ENCODE measurements around the gene TMEM213. TPM values are rescaled to one million over a fixed set of nuclear protein-coding genes. Genes with fewer than 3 reads are reported as not detected.

The TMEM213 gene
- total RNA-seq, 3 donors from 2014 or later (not counting 1 experiment from before 2014, with no cell fraction given): not detected

- no peak for TF ChIP-seq CTCF (IDR thresholded peaks at IDR 0.05)
- Mint-ChIP-seq H3K36me3 (no peaks in the 10 kb centered on the region), H3K9me3 (no peaks in the 10 kb centered on the region), H3K27me3 (ENCODE audit: low read depth in 2 of 2) (peaks cover 0 to 7% of the 10 kb centered on the region in 2 donors), H3K27ac (peak overlapping the region; percentile 83), H3K4me1 (peaks cover 16 to 36% of the 10 kb centered on the region in 2 donors), H3K4me3 (no peak overlapping the region)
- WGBS (ENCODE audit: insufficient coverage): 76% methylated on average over 8 of the region's 8 CpGs
- Histone ChIP-seq H3K36me3 (ENCODE audit: control insufficient read depth, insufficient read depth, low read length) (no peaks in the 10 kb centered on the region), H3K27ac (ENCODE audit: low read length) (peak overlapping the region; percentile 66), H3K27me3 (ENCODE audit: control insufficient read depth, insufficient read depth, low read length) (no peaks in the 10 kb centered on the region), H3K4me3 (ENCODE audit: low read length) (no peak overlapping the region), H3K9me3 (ENCODE audit: control insufficient read depth, insufficient read depth, low read length) (no peaks in the 10 kb centered on the region), H3K4me1 (ENCODE audit: control insufficient read depth, insufficient read depth, low read length) (peaks cover 39% of the 10 kb centered on the region)
- intact Hi-C loops (cut with micrococcal nuclease): loop anchor here (2.0 to 10.0 kb wide), 2 partner anchors 124 to 342 kb away; no protein-coding TSS in a partner anchor
- no peak for ATAC-seq
- no peak for DNase-seq
Observed at GRCh38 chr7:138753150-138753518, 44.7 kb upstream of the TMEM213 start.

- Mint-ChIP-seq H3K36me3 (no peaks in the 10 kb centered on the region), H3K4me3 (no peak overlapping the region), H3K4me1 (peaks cover 16 to 35% of the 10 kb centered on the region in 2 donors), H3K9me3 (no peaks in the 10 kb centered on the region), H3K27me3 (ENCODE audit: low read depth in 2 of 2) (peaks cover 0 to 7% of the 10 kb centered on the region in 2 donors), H3K27ac (peak overlapping the region; percentile 83)
- DNase-seq (peak in 1 of 2 donors; percentile 63), ATAC-seq (no peak)
- Histone ChIP-seq H3K27me3 (ENCODE audit: control insufficient read depth, insufficient read depth, low read length) (no peaks in the 10 kb centered on the region), H3K36me3 (ENCODE audit: control insufficient read depth, insufficient read depth, low read length) (no peaks in the 10 kb centered on the region), H3K4me1 (ENCODE audit: control insufficient read depth, insufficient read depth, low read length) (peaks cover 34% of the 10 kb centered on the region), H3K27ac (ENCODE audit: low read length) (no peak overlapping the region), H3K4me3 (ENCODE audit: low read length) (no peak overlapping the region), H3K9me3 (ENCODE audit: control insufficient read depth, insufficient read depth, low read length) (no peaks in the 10 kb centered on the region)
- 67% methylated on average over 5 of the region's 5 CpGs for WGBS (ENCODE audit: insufficient coverage)
- intact Hi-C loops (cut with micrococcal nuclease): loop anchor here (2.0 to 10.0 kb wide), 2 partner anchors 123 to 341 kb away; no protein-coding TSS in a partner anchor
- TF ChIP-seq CTCF (IDR thresholded peaks at IDR 0.05): no peak
Observed at GRCh38 chr7:138753610-138754009, 44.2 kb upstream of the TMEM213 start.

- no peak overlapping the region for H3K4me3 Mint-ChIP-seq
- ATAC-seq (no peak), DNase-seq (no peak)
- peak overlapping the region; percentile 31 to 60 for H3K27ac Mint-ChIP-seq
- Histone ChIP-seq H3K27ac (ENCODE audit: low read length) (no peak overlapping the region), H3K27me3 (ENCODE audit: control insufficient read depth, insufficient read depth, low read length) (no peaks in the 10 kb centered on the region), H3K4me1 (ENCODE audit: control insufficient read depth, insufficient read depth, low read length) (peaks cover 27% of the 10 kb centered on the region), H3K36me3 (ENCODE audit: control insufficient read depth, insufficient read depth, low read length) (no peaks in the 10 kb centered on the region), H3K9me3 (ENCODE audit: control insufficient read depth, insufficient read depth, low read length) (no peaks in the 10 kb centered on the region), H3K4me3 (ENCODE audit: low read length) (no peak overlapping the region)
- H3K27me3 Mint-ChIP-seq (ENCODE audit: low read depth in 2 of 2): peaks cover 0 to 2% of the 10 kb centered on the region in 2 donors
- TF ChIP-seq CTCF (IDR thresholded peaks at IDR 0.05): no peak
- peaks cover 16 to 31% of the 10 kb centered on the region in 2 donors for H3K4me1 Mint-ChIP-seq
- WGBS (ENCODE audit: insufficient coverage): 85% methylated on average over 10 of the region's 10 CpGs
- no peaks in the 10 kb centered on the region for H3K9me3 Mint-ChIP-seq
- no peaks in the 10 kb centered on the region for H3K36me3 Mint-ChIP-seq
- intact Hi-C loops (cut with micrococcal nuclease): loop anchor here (10.0 kb wide), 1 partner anchor 339 kb away; no protein-coding TSS in a partner anchor
Observed at GRCh38 chr7:138755331-138755747, 42.5 kb upstream of the TMEM213 start.

All from natural killer cell (primary cell).